H1 (cell line): ENCODE measurements around the gene SLC4A11. TPM values are rescaled to one million over a fixed set of nuclear protein-coding genes. Genes with fewer than 3 reads are reported as not detected.

Experiments
- CTCF ChIA-PET: fragments of 300-600 bp; sonication (Branson Sonifier 250); formaldehyde crosslinking; loops from one replicate; lab custom pipeline; 2021; ENCODE audit not compliant: partially characterized antibody; lab: Charles Lee
- POLR2A ChIA-PET: fragments of 300-600 bp; sonication (Branson Sonifier 250); formaldehyde crosslinking; loops from one replicate; lab custom pipeline; 2021; ENCODE audit warnings: inconsistent platforms; ENCODE audit not compliant: partially characterized antibody; lab: Charles Lee
- DNase-seq, 2 experiments: peaks; one replicate each; pipeline versions ENCODE4 v3.0.0 to v3.0.0-alpha.2; 2010 to 2022; ENCODE audit warnings: low spot score in 2 of 2, low read depth in 1 of 2, mixed read lengths in 1 of 2
- FAIRE-seq: peaks from 2 replicates; lab custom pipeline; 2011; peaks lifted over from hg19 to GRCh38; lab: Jason Lieb, UNC
- H2AFZ ChIP-seq: 2 replicates; pipeline ENCODE4 v1.8.1; 2012; ENCODE audit warnings: low read length, inconsistent platforms
- H2AK5ac ChIP-seq: 2 replicates; pipeline ENCODE4 v1.6.1; 2013; ENCODE audit warnings: low read depth, low read length
- H2BK120ac ChIP-seq: replicated peaks from 2 replicates; pipeline ENCODE3; 2013; ENCODE audit warnings: low read depth, low read length, inconsistent platforms
- H2BK12ac ChIP-seq: 2 replicates; pipeline ENCODE4 v1.6.1; 2013; ENCODE audit warnings: low read depth, low read length
- H2BK15ac ChIP-seq: 2 replicates; pipeline ENCODE4 v1.6.1; 2013; ENCODE audit warnings: low read length
- H2BK20ac ChIP-seq: 2 replicates; pipeline ENCODE4 v1.6.1; 2013; ENCODE audit warnings: low read length
- H2BK5ac ChIP-seq: 2 replicates; pipeline ENCODE4 v1.6.1; 2013; ENCODE audit warnings: low read depth, low read length
- H3K14ac ChIP-seq: 2 replicates; pipeline ENCODE4 v1.6.1; 2013; ENCODE audit warnings: inconsistent platforms; ENCODE audit not compliant: insufficient read length
- H3K18ac ChIP-seq: 2 replicates; pipeline ENCODE4 v1.6.1; 2013; ENCODE audit warnings: low read length; ENCODE audit errors: extremely low read depth
- H3K23ac ChIP-seq: 2 replicates; pipeline ENCODE4 v1.6.1; 2013; ENCODE audit warnings: inconsistent platforms; ENCODE audit not compliant: insufficient read length
- H3K23me2 ChIP-seq: 2 replicates; pipeline ENCODE4 v1.6.1; 2013; ENCODE audit warnings: low read depth, low read length
- H3K27ac ChIP-seq: 2 replicates; pipeline ENCODE4 v1.6.1; 2011; ENCODE audit warnings: low read depth, low read length, inconsistent platforms
- H3K27me3 ChIP-seq, 4 experiments: replicated peaks in 1 of 4; 1 replicate in 1 of 4; 2 replicates in 3 of 4; pipeline versions ENCODE4 v1.6.1 to v1.8.1; 2011 to 2013; ENCODE audit warnings: low read length in 3 of 4, mild to moderate bottlenecking in 3 of 4, inconsistent platforms in 2 of 4, mixed read lengths in 2 of 4, moderate library complexity in 1 of 4; ENCODE audit not compliant: control insufficient read depth in 3 of 4, insufficient read depth in 3 of 4; ENCODE audit errors: extremely low read depth in 1 of 4
- H3K36me3 ChIP-seq, 4 experiments: 2 replicates each; pipeline versions ENCODE4 v1.6.1 to v1.8.1; 2011 to 2013; ENCODE audit warnings: mild to moderate bottlenecking in 4 of 4, low read length in 3 of 4, moderate library complexity in 2 of 4, control low read depth in 1 of 4, inconsistent platforms in 1 of 4; ENCODE audit not compliant: insufficient read depth in 4 of 4, control insufficient read depth in 2 of 4
- H3K4ac ChIP-seq: replicated peaks from 2 replicates; pipeline ENCODE3; 2013; ENCODE audit warnings: low read length, low read depth, mixed read lengths, inconsistent platforms; ENCODE audit not compliant: insufficient read length
- H3K4me1 ChIP-seq, 4 experiments: replicated peaks in 1 of 4; 1 replicate in 1 of 4; 2 replicates in 3 of 4; pipeline versions ENCODE4 v1.6.1 to v1.8.1; 2011 to 2013; ENCODE audit warnings: low read length in 3 of 4, inconsistent platforms in 2 of 4, mixed read lengths in 1 of 4; ENCODE audit not compliant: insufficient read depth in 4 of 4, control insufficient read depth in 3 of 4
- H3K4me2 ChIP-seq, 2 experiments: 2 replicates each; pipeline versions ENCODE4 v1.6.1 to v1.8.1; 2011 to 2013; ENCODE audit warnings: low read depth in 2 of 2, low read length in 2 of 2, control low read depth in 1 of 2, inconsistent platforms in 1 of 2, mild to moderate bottlenecking in 1 of 2; ENCODE audit not compliant: insufficient read depth in 1 of 2
- H3K4me3 ChIP-seq, 4 experiments: fragments of 200-600, 300-600 bp in 1 of 4; sonication (generic), shearing (Covaris generic), sonication (Bioruptor Twin) in 1 of 4; 2 replicates each; pipeline versions ENCODE4 v1.5.1 to v1.8.1; 2011 to 2016; ENCODE audit warnings: low read length in 4 of 4, low read depth in 3 of 4, control low read depth in 2 of 4, inconsistent platforms in 2 of 4, mild to moderate bottlenecking in 2 of 4, mixed read lengths in 1 of 4, moderate library complexity in 1 of 4; ENCODE audit not compliant: insufficient read depth in 2 of 4; ENCODE audit errors: extremely low read depth in 1 of 4
- H3K56ac ChIP-seq: replicated peaks from 2 replicates; pipeline ENCODE3; 2013; ENCODE audit warnings: low read depth, mild to moderate bottlenecking, mixed read lengths, low read length, inconsistent platforms; ENCODE audit not compliant: insufficient read length
- H3K79me1 ChIP-seq: 2 replicates; pipeline ENCODE4 v1.6.1; 2013; ENCODE audit warnings: low read depth, low read length, control low read depth
- H3K79me2 ChIP-seq, 2 experiments: 2 replicates each; pipeline versions ENCODE4 v1.6.1 to v1.8.1; 2012 to 2013; ENCODE audit warnings: low read length in 2 of 2, mild to moderate bottlenecking in 2 of 2, inconsistent platforms in 1 of 2; ENCODE audit not compliant: insufficient read depth in 2 of 2, control insufficient read depth in 1 of 2
- H3K9ac ChIP-seq, 4 experiments: replicated peaks in 1 of 4; 1 replicate in 1 of 4; 2 replicates in 3 of 4; pipeline versions ENCODE4 v1.6.1 to v1.8.1; 2011 to 2013; ENCODE audit warnings: low read depth in 3 of 4, low read length in 3 of 4, control low read depth in 2 of 4, mild to moderate bottlenecking in 2 of 4, moderate library complexity in 2 of 4, inconsistent platforms in 1 of 4; ENCODE audit errors: extremely low read depth in 1 of 4
- H3K9me3 ChIP-seq, 2 experiments: 2 replicates each; pipeline versions ENCODE4 v1.6.1 to v1.8.1; 2012 to 2013; ENCODE audit warnings: mild to moderate bottlenecking in 2 of 2, moderate library complexity in 2 of 2, control low read depth in 1 of 2, inconsistent platforms in 1 of 2, low read depth in 1 of 2, low read length in 1 of 2, mixed read lengths in 1 of 2; ENCODE audit not compliant: insufficient read depth in 2 of 2
- H4K20me1 ChIP-seq, 2 experiments: replicated peaks in 1 of 2; 2 replicates each; pipeline versions ENCODE3 to v1.8.1; 2011 to 2013; ENCODE audit warnings: inconsistent platforms in 2 of 2, low read length in 2 of 2, mild to moderate bottlenecking in 1 of 2; ENCODE audit not compliant: insufficient read depth in 2 of 2, control insufficient read depth in 1 of 2
- H4K5ac ChIP-seq: 2 replicates; pipeline ENCODE4 v1.6.1; 2013; ENCODE audit warnings: low read length, low read depth, mixed read lengths, inconsistent platforms; ENCODE audit not compliant: insufficient read length
- H4K8ac ChIP-seq: 2 replicates; pipeline ENCODE4 v1.8.0; 2013; ENCODE audit warnings: mild to moderate bottlenecking, moderate library complexity, low read length, inconsistent platforms; ENCODE audit not compliant: insufficient read depth; ENCODE audit errors: extremely low read depth
- H4K91ac ChIP-seq: replicated peaks from 2 replicates; pipeline ENCODE3; 2013; ENCODE audit warnings: low read length, mixed read lengths, inconsistent platforms; ENCODE audit not compliant: insufficient read length
- ATF2 ChIP-seq: IDR thresholded peaks from 2 replicates; pipeline ENCODE4 v1.6.1; 2012; ENCODE audit warnings: low read length, inconsistent platforms
- ATF3 ChIP-seq: IDR thresholded peaks from 2 replicates; pipeline ENCODE4 v1.6.1; 2011; ENCODE audit warnings: low read depth, mild to moderate bottlenecking, low read length; ENCODE audit not compliant: insufficient read depth
- BCL11A ChIP-seq, 2 experiments: IDR thresholded peaks; one replicate each; pipeline ENCODE4 v1.6.1; 2011; ENCODE audit warnings: low read depth in 2 of 2, low read length in 2 of 2, mild to moderate bottlenecking in 2 of 2
- CTBP2 ChIP-seq: IDR thresholded peaks from 2 replicates; pipeline ENCODE4 v1.7.0; 2011; ENCODE audit warnings: borderline replicate concordance, mild to moderate bottlenecking, moderate library complexity, mixed read lengths, low read length; ENCODE audit not compliant: insufficient read depth, insufficient read length
- FOSL1 ChIP-seq: IDR thresholded peaks from 2 replicates; pipeline ENCODE4 v1.6.1; 2011; ENCODE audit warnings: mild to moderate bottlenecking, low read depth, low read length, moderate library complexity; ENCODE audit not compliant: insufficient read depth
- NANOG ChIP-seq: IDR thresholded peaks from 2 replicates; pipeline ENCODE4 v1.6.1; 2011; ENCODE audit warnings: low read length, low read depth, mild to moderate bottlenecking, inconsistent platforms; ENCODE audit not compliant: insufficient read depth, poor library complexity, severe bottlenecking
- PHF8 ChIP-seq: fragments of 200-600 bp; sonication (generic); conservative IDR thresholded peaks from 2 replicates; pipeline ENCODE4 v1.7.1; 2012; ENCODE audit warnings: low read depth, mild to moderate bottlenecking, inconsistent platforms, low read length, moderate library complexity
- TEAD4 ChIP-seq: IDR thresholded peaks from 2 replicates; pipeline ENCODE4 v1.6.1; 2012; ENCODE audit warnings: low read depth, low read length, inconsistent platforms, mixed read lengths
- WGBS, 2 experiments: shearing (Covaris generic) in 1 of 2; methylation state at CpG; one replicate each; pipeline versions ENCODE4 v1.1.6 to v1.1.7; 2013 to 2015; ENCODE audit warnings: low lambda C conversion rate in 2 of 2, mixed read lengths in 2 of 2, inconsistent platforms in 1 of 2, low coverage in 1 of 2, missing lambda C conversion rate in 1 of 2; ENCODE audit not compliant: insufficient replicate concordance in 2 of 2, insufficient coverage in 1 of 2, insufficient read length in 1 of 2; ENCODE audit errors: extremely low coverage in 1 of 2, missing lambda C conversion rate in 1 of 2; 5-methylcytosine and 5-hydroxymethylcytosine counted together
- polyA plus RNA-seq, 7 experiments: library from polyadenylated mRNA; depleted of rRNA in 3 of 7; stranded (reverse) in 5 of 7; unstranded in 2 of 7; fragments of >200 nt in 5 of 7; fragments of 200-250 nt in 2 of 7; gene quantifications; 1 replicate in 5 of 7; 2 replicates in 1 of 7; 4 replicates in 1 of 7; pipeline versions ENCODE4 v1.2.1 to v1.2.3, GENCODE V29; 2011 to 2013; ENCODE audit warnings: missing spikeins in 2 of 7, mixed read lengths in 2 of 7
- total RNA-seq: library from RNA; stranded (reverse); fragmentation: NEBNext Ultra II Directional; extraction: Animal tissue kit (Norgen Biotek cat#: 25700); gene quantifications from 2 replicates; pipeline ENCODE4 v1.2.1, GENCODE V29; 2021

SLC4A11 gene
- total and polyA plus RNA-seq, 2 of the 8 experiments (the other 6 are each of a cell fraction or from before 2014, with no cell fraction given): 11.9 to 32.3 TPM

DNA sequence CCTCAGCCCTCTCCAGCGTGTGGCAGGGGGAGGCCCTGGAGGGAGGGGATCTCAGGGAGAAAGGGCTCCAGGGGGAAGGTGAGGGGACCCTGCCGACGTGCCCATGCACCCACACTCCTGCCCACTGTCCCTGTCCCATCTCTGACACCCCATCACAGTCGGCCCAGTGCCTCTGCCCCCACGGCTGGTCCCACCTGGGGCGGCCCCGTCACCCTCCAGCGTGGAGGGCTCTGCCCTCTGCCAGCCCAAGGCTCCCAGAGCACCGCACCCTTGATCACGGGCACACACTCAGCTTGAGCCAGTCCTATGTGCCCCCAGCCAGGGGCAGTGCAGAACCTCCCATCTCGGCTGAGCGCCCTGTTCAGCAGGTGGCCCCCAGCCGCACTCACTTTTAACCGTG, 9.2 kb downstream of the SLC4A11 start:
- no peak overlapping the region for H3K27ac ChIP-seq
- H3K23ac ChIP-seq: no peak overlapping the region
- FAIRE-seq: no peak
- H3K14ac ChIP-seq: no peak overlapping the region
- no peak overlapping the region for H2BK120ac ChIP-seq
- H3K56ac ChIP-seq: no peak overlapping the region
- H2BK5ac ChIP-seq: no peak overlapping the region
- ChIA-PET CTCF (interaction anchor here (2.4 kb wide), 1 partner anchor 18 kb away, joined by 6 read pairs; no protein-coding TSS in a partner anchor), POLR2A (interaction anchor here (8.1 kb wide), 1 partner anchor 11 kb away, joined by 61 read pairs; the partner anchor contains the start of gene SLC4A11)
- H3K4me1 ChIP-seq: no peaks in the 10 kb centered on the region; a peak in 1 of 7 replicates
- H3K27me3 ChIP-seq: no peaks in the 10 kb centered on the region
- DNase-seq: no peak
- no peaks in the 10 kb centered on the region for H3K23me2 ChIP-seq
- H2BK15ac ChIP-seq: no peak overlapping the region
- H3K79me1 ChIP-seq: no peaks in the 10 kb centered on the region; the same call in 1 of the 2 replicates
- H2BK20ac ChIP-seq: no peak overlapping the region
- no peak overlapping the region for H4K91ac ChIP-seq
- peaks cover 0 to 8% (median 2%) of the 10 kb centered on the region in 4 experiments; a peak in 3 of 8 replicates for H3K36me3 ChIP-seq
- no peak overlapping the region for H2AK5ac ChIP-seq
- no peak overlapping the region for H4K5ac ChIP-seq
- H3K18ac ChIP-seq: no peak overlapping the region
- no peaks in the 10 kb centered on the region for H3K9me3 ChIP-seq
- H3K4ac ChIP-seq: no peak overlapping the region
- no peak overlapping the region for H3K9ac ChIP-seq
- H3K79me2 ChIP-seq: no peaks in the 10 kb centered on the region
- no peak overlapping the region for H2BK12ac ChIP-seq
- 93% methylated on average over 10 of the region's 14 CpGs; no CpG with 5 or more reads in 1 of the 2 experiments for WGBS, 2 experiments
- H2AFZ ChIP-seq: no peak overlapping the region
- H4K20me1 ChIP-seq: peaks cover 0 to 2% of the 10 kb centered on the region in 2 experiments
- no peak overlapping the region for H4K8ac ChIP-seq
- H3K4me2 ChIP-seq: no peak overlapping the region
- H3K4me3 ChIP-seq: no peak overlapping the region
- TF ChIP-seq PHF8 (no peak), ATF2 (no peak), BCL11A (IDR thresholded peaks at IDR 0.05; ENCODE audit: low read depth in 2 of 2, low read length in 2 of 2) (no peak), CTBP2 (no peak), ATF3 (no peak), TEAD4 (no peak), NANOG (no peak), FOSL1 (no peak)
